HG02623 (cell line): ENCODE data around the gene P4HA1.
"Not testable (repeated sequence)": the region's sequence is repeated elsewhere in the genome, so short reads cannot be mapped to it uniquely, and the experiment has no call there.

Experiments used
- ATAC-seq: cut with Tn5 transposase; IDR thresholded peaks from one replicate; pipeline ENCODE4 v1.9.1; 2021; ENCODE audit warnings: moderate library complexity; ENCODE audit not compliant: unreplicated experiment

Gene P4HA1

GRCh38 chr10:73096449-73097304 lies at the start of gene P4HA1:
P4HA1 (minus strand) TSS chr10:73096866; CDS start chr10:73074883, 21,983 bp downstream.
- ATAC-seq = peak; percentile 85

DNA sequence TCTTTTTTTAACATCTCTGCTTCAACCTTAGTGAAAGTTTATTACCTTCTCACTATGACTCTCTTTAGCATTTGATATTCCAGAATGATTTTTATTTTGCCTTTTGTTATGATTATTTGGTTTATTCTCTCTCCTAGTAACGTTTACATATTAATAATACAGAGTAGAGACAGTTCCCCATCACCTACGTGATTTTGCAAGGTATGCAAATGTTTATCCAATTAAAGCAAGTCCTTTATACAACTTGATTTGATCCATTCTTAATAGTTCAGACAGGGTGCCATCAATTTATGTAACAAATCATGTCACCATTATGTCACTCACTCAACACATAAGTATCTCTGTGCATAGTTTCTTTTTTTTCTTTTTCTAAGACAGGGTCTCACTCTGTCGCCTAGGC lies 44.9 kb upstream of the P4HA1 start:
- ATAC-seq = no peak

DNA sequence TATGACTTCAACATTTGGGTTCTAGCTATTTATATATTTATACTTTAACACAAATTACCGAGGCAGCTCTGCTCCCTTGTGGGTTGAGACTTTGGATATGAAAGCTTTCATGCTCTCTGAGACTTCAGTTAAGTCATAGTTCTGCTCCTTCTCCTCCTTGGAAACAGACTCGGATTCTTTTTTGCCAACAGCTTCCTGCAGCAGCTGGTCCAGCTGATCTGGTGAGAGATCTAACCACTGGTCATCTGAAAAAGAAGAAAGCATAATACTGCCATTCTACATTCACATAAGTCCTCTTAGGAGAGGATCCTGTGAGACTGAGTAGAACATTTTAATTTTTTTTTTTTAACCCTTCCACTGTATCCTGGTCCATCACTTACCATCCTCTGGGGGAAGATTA lies 42.6 kb upstream of the P4HA1 start:
- no peak for ATAC-seq

- no peak for ATAC-seq
Measured at GRCh38 chr10:73136627-73137026, 40.0 kb upstream of the P4HA1 start.

GRCh38 chr10:73134727-73135126 lies 38.1 kb upstream of the P4HA1 start:
- ATAC-seq = no peak

GRCh38 chr10:73131913-73132686 lies 35.4 kb upstream of the P4HA1 start:
- ATAC-seq = no peak

GRCh38 chr10:73131301-73131700 lies 34.6 kb upstream of the P4HA1 start:
- ATAC-seq = no peak

DNA sequence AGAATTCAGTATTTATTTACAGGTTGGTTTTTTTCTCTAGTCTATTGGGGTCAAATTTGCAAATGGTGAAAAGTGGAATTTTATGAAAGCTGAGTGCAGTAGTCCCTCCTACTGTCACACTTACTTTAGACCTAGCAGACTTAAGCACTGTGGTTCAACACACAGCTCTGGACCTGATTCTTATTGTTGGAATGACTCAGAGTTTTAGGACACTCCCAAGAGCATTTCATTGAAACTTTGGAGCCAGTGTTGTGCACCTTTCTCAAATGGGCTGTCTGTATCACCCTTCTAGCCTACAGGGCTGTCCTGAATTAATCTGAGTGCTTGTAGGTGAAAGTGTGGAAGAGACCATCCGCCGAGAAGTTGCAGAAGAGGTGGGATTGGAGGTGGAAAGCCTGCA lies 29.7 kb upstream of the P4HA1 start:
- ATAC-seq = no peak

- no peak for ATAC-seq
Measured at GRCh38 chr10:73119952-73120351, 23.3 kb upstream of the P4HA1 start.

DNA sequence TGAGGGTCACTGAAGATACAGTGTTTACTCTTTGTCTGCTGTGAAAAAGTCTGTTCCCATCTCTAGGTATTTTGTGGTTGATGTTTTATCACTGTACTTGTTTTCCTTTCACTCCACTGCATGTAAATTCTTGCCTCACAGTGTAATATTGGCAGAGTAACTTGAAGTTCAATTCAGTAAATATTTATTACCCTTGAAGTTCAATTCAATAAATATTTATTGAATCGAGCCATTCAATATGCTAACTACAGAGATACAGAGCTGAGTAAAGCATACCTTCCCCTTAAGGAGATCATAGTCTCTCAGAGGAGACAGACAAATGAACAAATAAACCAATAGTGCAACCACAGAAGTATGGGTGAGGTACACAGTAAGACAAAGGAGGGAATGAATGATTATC lies 22.8 kb upstream of the P4HA1 start:
- ATAC-seq = no peak

- ATAC-seq = peak; percentile 80
Measured at GRCh38 chr10:73117976-73118743, 21.5 kb upstream of the P4HA1 start.

GRCh38 chr10:73116017-73116416 lies 19.4 kb upstream of the P4HA1 start:
- no peak for ATAC-seq

- no peak for ATAC-seq
Measured at GRCh38 chr10:73113551-73113950, 16.9 kb upstream of the P4HA1 start.

- not testable (repeated sequence) for ATAC-seq
Measured at GRCh38 chr10:73112032-73112431, 15.4 kb upstream of the P4HA1 start.

GRCh38 chr10:73110345-73110849 lies 13.7 kb upstream of the P4HA1 start, which contains the start of gene NUDT13:
NUDT13 (plus strand) TSS chr10:73110455; CDS start chr10:73114366, 3,911 bp downstream.
- ATAC-seq = peak; percentile 83

GRCh38 chr10:73109248-73109652 lies 12.6 kb upstream of the P4HA1 start:
- not testable (repeated sequence) for ATAC-seq

DNA sequence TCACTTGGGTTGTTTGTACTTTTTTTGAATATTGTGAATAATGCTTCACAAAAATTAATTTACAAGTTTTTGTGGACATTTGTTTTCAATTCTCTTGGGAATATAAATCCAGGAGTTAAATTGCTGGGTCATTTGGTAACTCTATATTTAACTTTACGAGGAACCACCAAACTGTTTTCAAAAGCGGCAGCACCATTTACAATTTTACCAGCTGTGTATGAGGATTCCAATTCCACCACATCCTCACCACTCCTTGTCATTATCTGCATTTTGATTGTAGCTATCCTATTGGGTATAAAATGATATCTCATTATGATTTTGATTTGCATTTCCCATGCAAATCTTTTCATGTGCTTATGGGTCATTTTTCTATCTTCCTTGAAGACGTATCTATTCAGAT lies 9.6 kb upstream of the P4HA1 start:
- ATAC-seq = no peak

GRCh38 chr10:73099141-73099540 lies 2.5 kb upstream of the P4HA1 start:
- ATAC-seq = no peak

DNA sequence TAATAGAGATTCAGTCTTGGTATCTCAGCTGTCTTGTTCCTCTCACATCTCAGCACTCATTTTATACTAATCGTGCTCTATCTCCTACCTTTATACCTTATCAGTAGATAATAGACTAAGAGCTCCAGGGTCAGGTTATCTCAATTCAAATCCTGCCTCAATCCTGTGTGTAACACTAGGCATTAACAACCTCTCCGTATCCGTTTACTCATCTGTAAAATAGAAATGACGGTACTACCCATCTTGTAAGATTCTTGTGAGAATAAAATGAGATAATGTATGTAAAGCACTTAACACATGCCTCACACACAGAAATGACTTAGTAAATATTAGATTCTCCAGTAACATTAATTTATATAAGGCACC lies 622 bp upstream of the P4HA1 start:
- ATAC-seq = no peak

- peak; percentile 17 for ATAC-seq
Measured at GRCh38 chr10:73096041-73096448, 621 bp downstream of the P4HA1 start.

DNA sequence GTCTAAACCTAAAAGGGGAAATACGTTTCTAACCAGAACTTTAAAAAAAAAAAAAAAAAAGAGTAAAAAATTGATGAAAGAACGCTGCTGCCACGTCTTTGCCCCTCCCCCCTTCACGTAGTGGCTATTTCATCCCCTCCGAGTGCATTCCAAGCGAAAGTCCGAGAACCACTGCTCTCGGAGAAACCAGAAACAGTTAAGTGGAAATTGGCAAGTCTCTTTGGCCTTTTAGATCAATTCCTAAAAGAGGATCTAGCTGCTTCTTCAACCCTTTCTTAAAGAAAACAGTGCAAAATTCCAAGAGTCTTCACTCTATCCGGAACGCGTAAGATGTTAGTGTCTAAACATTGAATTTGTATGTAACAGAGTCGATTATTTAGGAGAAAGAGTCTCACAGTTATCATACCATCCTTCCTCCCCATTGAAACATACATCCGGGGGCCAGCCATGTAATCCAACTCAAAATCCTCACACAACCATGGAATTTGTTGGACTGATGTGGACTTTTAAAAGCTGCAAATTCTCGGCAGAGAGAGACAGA lies 1.1 kb downstream of the P4HA1 start:
- ATAC-seq = no peak
